ENCODE data around the gene EFCAB6. TPM values are rescaled to one million over a fixed set of nuclear protein-coding genes. Genes with fewer than 3 reads are reported as not detected.

EFCAB6 gene
- total and polyA plus RNA-seq, 10 donors: 0.07 to 2.8 (median 0.78) TPM

DNA sequence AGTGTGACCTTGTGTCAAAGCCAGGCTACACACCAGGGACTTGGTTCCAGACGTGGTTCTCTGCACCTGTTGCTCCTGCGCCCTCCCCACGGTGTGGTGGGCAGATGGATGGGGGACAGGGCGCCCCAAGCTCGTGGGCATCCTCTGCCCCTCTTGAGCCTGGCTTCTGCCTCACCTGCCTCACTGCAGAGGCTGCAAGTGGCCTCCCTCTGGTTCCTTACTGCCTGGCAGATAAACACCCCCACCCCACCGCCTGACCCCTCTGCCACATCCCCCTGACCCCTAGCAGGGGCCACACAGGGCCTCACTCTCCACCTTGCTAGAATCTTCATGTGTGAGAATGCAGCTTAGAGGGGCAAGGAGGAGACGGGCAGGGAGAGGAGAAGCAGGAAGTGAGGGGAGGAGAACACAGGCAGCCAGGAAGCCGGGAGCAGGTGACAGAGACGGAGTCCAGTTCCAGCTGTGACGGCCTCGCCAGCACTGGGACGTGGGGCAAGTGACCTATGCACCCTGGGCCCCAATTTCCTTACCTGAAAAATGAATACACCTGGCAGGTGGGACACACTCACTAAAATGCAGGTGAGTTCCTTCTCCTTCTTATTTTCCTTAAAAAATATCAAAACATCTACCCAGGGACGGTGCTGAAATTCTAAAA, 178.3 kb downstream of the EFCAB6 start:
- no peak for DNase-seq
- Histone ChIP-seq H3K36me3 (no peaks in the 10 kb centered on the region), H3K27ac (no peak overlapping the region), H3K27me3 (replicated peaks in 1 of 7) (peaks cover 0 to 4% (median 0%) of the 10 kb centered on the region in 7 donors), H3K4me3 (no peak overlapping the region), H3K9me3 (peaks cover 0 to 10% (median 5%) of the 10 kb centered on the region in 8 donors), H3K4me1 (no peaks in the 10 kb centered on the region)
- intact Hi-C loops (cut with DNase I; ENCODE audit: low total_unique reads): no loop called here
- WGBS, 5 donors: 50 to 54% (median 51%) methylated on average over 12 to 13 of the region's 13 CpGs
- TF ChIP-seq POLR2AphosphoS5 (IDR thresholded peaks at IDR 0.05) (no peak), POLR2A (IDR thresholded peaks at IDR 0.05) (no peak)

DNA sequence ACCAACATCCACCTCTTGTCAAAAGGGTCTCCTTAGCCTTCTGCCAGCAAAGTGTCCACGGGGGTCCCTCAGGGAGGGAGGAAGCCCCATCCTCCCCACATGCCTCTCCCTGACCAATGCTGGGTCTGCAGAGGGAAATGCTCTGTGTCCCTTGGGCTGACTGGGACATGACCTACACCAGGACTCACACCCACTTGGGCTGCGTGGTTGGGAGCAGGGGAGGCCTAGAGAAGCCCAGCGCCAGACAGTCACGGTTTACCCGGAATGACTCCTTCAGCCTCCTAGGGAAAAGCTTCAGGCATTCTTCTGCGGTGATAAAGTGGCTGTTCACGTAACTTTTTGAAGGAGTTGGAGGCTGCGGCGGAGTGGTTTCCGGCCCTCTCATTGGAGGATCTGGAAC, 180.3 kb downstream of the EFCAB6 start:
- H3K9me3 ChIP-seq: no peaks in the 10 kb centered on the region
- no peak overlapping the region for H3K4me3 ChIP-seq
- H3K27ac ChIP-seq: no peak overlapping the region
- TF ChIP-seq POLR2AphosphoS5 (IDR thresholded peaks at IDR 0.05) (no peak), POLR2A (IDR thresholded peaks at IDR 0.05) (no peak)
- TF ChIP-seq, protein P1, sequence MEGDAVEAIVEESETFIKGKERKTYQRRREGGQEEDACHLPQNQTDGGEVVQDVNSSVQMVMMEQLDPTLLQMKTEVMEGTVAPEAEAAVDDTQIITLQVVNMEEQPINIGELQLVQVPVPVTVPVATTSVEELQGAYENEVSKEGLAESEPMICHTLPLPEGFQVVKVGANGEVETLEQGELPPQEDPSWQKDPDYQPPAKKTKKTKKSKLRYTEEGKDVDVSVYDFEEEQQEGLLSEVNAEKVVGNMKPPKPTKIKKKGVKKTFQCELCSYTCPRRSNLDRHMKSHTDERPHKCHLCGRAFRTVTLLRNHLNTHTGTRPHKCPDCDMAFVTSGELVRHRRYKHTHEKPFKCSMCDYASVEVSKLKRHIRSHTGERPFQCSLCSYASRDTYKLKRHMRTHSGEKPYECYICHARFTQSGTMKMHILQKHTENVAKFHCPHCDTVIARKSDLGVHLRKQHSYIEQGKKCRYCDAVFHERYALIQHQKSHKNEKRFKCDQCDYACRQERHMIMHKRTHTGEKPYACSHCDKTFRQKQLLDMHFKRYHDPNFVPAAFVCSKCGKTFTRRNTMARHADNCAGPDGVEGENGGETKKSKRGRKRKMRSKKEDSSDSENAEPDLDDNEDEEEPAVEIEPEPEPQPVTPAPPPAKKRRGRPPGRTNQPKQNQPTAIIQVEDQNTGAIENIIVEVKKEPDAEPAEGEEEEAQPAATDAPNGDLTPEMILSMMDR (IDR thresholded peaks at IDR 0.05 in 8 of 11, conservative IDR thresholded peaks at IDR 0.05 in 3 of 11): no peak
- no peaks in the 10 kb centered on the region for H3K36me3 ChIP-seq
- H3K4me1 ChIP-seq: no peaks in the 10 kb centered on the region
- DNase-seq: no peak
- 86 to 95% (median 92%) methylated on average over 9 to 10 of the region's 10 CpGs for WGBS, 5 donors
- H3K27me3 ChIP-seq (replicated peaks in 1 of 7): peaks cover 0 to 4% (median 0%) of the 10 kb centered on the region in 7 donors
- intact Hi-C loops (cut with DNase I; ENCODE audit: low total_unique reads): no loop called here

DNA sequence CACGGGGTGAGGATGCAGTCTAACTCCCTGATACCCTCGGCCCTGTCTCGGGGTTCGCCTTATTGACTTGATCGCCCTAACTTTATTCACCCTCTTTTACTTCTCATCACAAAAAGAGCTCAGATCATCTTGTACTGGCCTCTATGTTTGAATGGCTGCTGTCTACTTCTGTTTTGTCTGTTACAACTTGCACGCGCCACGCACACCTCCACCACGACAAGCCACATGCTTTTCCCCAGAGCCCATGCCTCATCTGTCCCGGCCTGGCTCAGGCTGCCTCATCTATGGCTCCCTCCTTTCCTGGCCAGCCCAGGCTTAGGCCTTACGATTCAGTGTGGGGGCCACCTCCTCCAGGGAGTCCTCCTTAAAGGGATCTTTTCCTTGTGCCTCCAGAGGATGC, 180.9 kb downstream of the EFCAB6 start:
- DNase-seq: no peak
- Histone ChIP-seq H3K27ac (no peak overlapping the region), H3K4me3 (no peak overlapping the region), H3K27me3 (replicated peaks in 1 of 7) (peaks cover 0 to 4% (median 0%) of the 10 kb centered on the region in 7 donors), H3K4me1 (no peaks in the 10 kb centered on the region), H3K36me3 (no peaks in the 10 kb centered on the region), H3K9me3 (no peaks in the 10 kb centered on the region)
- 88 to 94% (median 91%) methylated on average over 11 of the region's 11 CpGs for WGBS, 5 donors
- TF ChIP-seq, protein P1 (IDR thresholded peaks at IDR 0.05 in 8 of 11, conservative IDR thresholded peaks at IDR 0.05 in 3 of 11): no peak
- TF ChIP-seq POLR2AphosphoS5 (IDR thresholded peaks at IDR 0.05) (no peak), POLR2A (IDR thresholded peaks at IDR 0.05) (no peak)
- intact Hi-C loops (cut with DNase I; ENCODE audit: low total_unique reads): no loop called here

DNA sequence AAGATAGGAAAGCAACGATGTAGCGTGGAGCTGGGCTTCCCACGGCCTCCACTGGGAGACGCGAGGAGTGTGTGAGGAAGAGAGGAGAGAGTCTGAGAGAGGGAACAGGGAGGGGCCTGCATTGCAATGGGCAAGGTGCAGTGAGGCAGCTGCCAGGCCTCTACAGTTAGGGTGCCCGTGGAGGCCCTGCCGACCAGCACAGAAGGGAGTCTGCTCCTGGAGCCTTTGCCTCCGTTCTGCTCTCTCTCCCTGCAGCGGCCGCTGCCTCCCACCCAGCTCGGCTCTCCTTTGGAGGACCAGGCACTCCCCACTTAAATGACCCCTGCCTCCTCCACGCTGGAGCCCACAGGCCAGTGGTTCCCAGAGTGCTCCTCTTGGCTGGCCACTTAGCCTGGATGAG, 181.7 kb downstream of the EFCAB6 start:
- Histone ChIP-seq H3K4me3 (no peak overlapping the region), H3K27me3 (replicated peaks in 1 of 7) (no peaks in the 10 kb centered on the region), H3K36me3 (no peaks in the 10 kb centered on the region), H3K27ac (no peak overlapping the region), H3K4me1 (no peaks in the 10 kb centered on the region), H3K9me3 (no peaks in the 10 kb centered on the region)
- intact Hi-C loops (cut with DNase I; ENCODE audit: low total_unique reads): no loop called here
- no peak for TF ChIP-seq POLR2AphosphoS5 (IDR thresholded peaks at IDR 0.05)
- no peak for TF ChIP-seq POLR2A (IDR thresholded peaks at IDR 0.05)
- TF ChIP-seq, protein P1 (IDR thresholded peaks at IDR 0.05 in 8 of 11, conservative IDR thresholded peaks at IDR 0.05 in 3 of 11): no peak
- 74 to 88% (median 83%) methylated on average over 10 to 12 of the region's 12 CpGs for WGBS, 5 donors
- DNase-seq: no peak
